GF-D8 (cell line): ENCODE results near the gene NCAPD3.

Source experiments
- DNase-seq: peaks from one replicate; lab custom pipeline; 2025; lab: John Stamatoyannopoulos, UW

The NCAPD3 gene

DNA sequence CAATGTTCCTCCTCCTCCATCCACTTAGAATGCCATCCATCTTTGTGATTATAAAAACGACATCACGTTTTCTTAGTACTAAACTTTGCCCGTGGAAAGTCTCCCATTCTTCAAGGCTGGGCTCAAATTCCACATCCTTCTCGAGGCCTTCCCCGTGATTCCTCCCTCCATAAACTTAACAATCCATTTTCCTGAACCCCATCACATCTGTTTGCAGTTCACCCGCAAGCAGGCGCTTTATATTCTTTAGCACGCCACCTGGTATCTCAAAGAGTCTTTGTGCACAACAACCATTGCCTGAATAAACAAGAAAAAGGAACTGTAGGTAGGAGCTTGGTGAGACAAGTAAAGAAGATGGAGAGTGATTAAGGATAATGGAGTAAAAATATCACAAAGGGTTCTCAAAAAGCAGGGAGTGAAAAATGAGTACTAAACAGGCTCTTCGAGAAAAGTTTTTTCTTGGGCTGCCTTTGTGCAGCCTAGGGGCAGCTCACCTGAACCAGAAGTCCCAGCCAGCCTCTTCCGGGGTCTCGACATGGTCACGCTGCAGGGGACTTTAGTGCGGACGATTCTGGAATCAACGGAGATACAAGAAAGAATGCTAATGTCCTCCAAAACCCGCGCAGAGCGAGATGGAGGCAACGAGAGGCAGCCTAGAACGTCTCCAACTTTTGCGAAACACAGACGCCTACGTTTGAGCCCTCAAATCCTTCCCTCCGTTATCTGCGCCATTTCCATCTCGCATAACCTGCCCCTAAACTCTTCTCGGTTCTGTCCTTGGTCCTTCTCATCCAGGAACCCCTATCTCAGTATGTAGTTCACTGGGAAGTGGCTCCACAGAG lies 28.8 kb upstream of the NCAPD3 start:
- DNase-seq, result peak; percentile 75

DNA sequence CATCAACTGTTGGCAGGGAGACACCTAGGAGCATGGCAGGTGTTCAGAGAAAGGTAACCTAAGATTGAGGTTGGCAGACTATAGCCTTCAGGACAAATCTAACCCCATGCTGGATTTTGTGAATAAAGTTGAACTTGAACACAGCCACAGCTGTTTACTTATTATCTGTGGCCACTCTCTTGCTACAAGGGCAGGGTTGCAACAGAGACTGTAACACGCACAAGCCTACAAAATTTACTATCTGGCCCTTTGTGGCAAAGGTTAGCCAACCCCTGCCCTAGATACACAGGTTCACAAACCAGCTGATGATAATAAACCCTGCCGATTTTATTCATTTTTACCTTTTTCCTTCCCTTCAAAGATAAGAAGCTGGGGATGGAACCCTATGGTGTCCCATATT lies 26.9 kb upstream of the NCAPD3 start:
- peak; percentile 62 for DNase-seq

GRCh38 chr11:134250246-134250645 lies 26.5 kb upstream of the NCAPD3 start:
- peak; percentile 49 for DNase-seq

DNA sequence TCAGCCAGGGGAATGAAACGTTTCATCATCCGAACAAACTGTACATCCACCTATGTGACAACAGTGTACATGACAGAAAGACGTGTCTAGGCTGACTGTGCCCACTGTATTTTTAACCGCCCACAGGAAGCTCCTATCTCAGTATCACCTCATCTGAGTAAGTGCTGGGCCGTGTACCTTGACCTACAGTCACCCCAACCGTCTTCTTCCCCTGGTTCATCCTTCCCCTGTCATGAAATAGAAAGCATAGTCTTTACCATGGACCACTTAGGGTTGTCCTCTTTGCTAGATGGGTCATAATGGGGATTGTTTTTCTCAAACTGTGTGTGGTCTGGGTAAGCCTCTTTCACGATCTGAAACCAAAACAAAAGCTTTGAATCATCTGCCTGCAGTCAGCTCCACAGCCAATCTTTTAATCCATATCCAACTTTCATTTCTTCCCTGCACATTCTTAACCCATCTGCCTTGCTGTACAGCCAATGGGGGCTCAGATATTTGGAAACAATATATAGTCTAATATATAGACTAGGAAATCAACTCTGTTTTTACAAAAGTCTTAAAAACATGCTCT lies 25.2 kb upstream of the NCAPD3 start:
- no peak for DNase-seq

- DNase-seq, result no peak
Observed at GRCh38 chr11:134246678-134247077, 22.9 kb upstream of the NCAPD3 start.

DNA sequence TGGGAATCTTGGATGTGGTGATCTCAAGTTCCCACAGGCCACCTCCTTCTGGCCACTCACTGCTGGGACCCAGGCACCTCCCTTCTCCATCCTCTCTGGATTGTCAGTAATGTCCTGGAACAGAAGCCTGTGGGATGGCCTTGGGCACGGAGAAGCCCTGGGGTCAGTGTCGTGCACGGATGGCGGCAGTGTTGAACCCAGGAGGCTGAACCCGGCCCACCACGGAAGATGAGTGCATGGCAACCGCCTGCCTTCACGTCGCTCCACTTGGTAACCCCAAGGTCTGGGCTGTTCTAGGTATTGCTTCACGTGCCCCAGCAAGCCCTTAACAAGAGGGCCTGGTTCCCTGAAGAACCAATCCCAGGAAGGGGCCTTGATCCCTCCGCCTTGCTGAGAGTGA lies 22.3 kb upstream of the NCAPD3 start:
- DNase-seq, result no peak

GRCh38 chr11:134245434-134245833 lies 21.7 kb upstream of the NCAPD3 start:
- DNase-seq, result no peak

DNA sequence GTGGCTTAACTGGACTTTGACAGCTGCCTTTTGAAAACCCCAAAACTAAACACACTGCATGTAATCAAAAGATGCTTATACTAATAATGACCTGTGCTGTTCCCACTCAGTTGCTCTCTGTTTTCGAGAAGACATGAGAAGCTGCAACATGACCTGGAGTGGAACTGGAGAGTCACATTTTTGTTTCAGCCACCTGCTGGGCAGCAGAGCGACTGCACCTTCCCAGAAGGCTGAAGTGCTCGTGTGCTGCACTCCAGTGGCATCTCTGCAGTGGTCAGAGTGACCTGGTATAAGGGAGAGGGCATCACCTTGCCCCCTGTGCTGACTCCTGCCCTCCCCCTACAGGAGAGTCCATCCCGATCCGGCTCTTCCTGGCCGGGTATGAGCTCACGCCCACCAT lies 20.8 kb upstream of the NCAPD3 start:
- peak; percentile 30 for DNase-seq

GRCh38 chr11:134243913-134244312 lies 20.1 kb upstream of the NCAPD3 start:
- no peak for DNase-seq

- DNase-seq, result no peak
Observed at GRCh38 chr11:134242376-134242775, 18.6 kb upstream of the NCAPD3 start.

DNA sequence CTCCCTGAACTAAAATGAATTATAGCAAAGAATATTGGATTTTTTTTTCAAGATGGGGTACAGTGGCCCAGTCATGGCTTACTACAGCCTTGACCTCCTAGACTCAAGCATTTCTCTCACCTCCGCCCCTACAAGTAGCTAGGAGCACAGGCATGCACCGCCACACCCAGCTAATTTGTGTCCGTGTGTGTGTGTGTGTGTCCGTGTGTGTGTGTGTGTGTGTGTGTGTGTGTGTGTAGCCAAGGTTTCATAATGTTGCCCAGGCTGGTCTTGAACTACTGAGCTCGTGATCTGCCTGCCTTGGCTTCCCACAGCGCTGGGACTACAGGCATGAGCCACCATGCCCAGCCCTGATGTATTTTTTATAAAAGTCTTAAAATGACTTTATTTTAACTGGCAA lies 16.8 kb upstream of the NCAPD3 start:
- no peak for DNase-seq

DNA sequence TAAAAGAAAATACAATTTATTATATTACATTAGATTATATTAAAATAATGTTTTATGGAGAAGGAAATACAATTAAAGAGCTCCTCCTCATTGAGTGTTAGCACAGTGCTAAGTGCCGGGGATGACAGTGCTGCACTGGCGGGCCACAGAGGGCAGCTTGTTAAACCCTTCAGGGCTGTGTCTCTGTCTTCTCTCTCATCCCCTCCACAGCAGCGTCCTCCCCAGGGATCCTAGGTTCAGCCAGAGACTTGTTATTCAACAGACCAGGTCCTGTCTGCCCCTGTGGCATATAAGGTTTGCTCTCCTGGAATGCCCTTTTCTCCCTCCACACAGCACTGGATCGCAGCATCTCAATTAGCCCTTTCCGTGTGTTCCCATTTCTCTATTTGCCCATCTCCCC lies 15.2 kb upstream of the NCAPD3 start:
- DNase-seq, result no peak

GRCh38 chr11:134237557-134237922 lies 13.8 kb upstream of the NCAPD3 start:
- no peak for DNase-seq

DNA sequence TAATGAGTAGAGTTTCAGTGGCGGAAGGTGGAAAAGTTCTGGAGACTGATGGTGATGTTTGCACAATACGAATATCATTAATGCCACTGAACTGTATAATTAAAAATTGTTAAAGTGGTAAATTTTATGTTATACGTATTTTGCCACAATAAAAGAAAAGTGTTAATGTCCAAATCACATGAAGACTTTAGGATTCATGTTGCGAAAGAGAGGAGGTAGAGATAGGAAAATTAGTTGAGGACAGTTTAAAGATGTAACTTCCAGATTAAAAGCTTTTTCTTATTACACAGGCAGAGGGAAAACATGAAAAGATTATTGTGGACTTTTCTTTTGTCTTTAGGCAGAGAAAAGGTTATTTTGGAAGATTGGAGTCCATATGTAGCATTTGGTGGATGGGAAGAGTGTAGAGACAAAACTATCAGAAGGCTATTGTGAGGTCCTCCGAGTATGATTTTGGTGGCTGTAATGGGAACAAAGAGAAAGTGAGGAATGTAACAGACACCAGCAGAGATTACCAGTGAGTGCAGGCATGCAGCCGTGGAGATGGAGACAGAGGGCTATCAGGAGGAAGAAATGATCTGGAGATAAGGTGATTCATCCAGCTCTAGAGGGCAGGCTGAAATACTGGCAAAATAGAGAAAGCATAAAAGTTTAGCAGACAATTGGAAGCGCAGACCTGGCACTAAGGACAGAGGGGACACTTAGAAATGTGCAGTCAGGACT lies 13.2 kb upstream of the NCAPD3 start:
- no peak for DNase-seq

- no peak for DNase-seq
Observed at GRCh38 chr11:134235399-134235798, 11.6 kb upstream of the NCAPD3 start.

DNA sequence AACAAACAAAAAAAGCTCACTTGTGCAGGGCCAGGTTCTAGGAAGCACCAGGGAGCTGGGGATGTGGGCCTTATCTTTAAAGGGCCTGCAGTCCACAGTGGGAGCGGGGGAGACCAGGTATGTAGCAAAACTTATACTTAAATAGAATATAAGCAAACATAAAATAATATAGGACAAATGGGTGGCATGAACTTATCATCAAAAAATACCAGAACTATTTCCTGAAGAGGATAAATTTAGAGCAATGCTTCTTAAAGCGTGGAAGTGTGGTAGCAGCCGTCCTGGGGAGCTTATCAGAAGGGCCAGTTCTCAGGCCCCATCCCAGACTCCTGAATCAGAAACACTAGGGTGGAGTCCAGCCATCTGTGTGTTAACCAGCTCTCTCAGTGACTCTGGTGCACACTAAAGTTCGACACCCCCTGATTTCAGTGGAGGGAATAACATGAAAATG lies 10.0 kb upstream of the NCAPD3 start:
- no peak for DNase-seq

GRCh38 chr11:134231958-134232659 lies 8.3 kb upstream of the NCAPD3 start:
- DNase-seq, result peak; percentile 86

DNA sequence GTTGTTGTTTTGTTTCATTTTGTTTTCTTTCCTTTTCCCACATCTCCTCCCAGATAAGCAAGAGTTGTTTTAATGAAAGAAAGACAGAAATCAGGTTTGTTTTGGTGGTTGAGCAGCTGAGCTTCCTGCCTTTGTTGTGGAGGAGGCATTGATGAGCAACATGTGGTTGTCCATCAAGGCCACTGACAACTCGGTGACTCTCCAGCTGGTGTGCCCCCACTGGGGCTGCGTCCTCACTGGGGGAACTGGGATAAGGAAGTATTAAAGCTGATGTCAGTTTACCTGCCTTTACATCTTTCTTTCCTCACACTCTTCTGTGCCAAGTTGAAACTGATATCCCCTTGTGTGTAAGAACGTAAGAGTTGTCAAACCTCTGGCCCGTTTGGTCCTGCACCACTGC lies 6.6 kb upstream of the NCAPD3 start:
- DNase-seq, result no peak

DNA sequence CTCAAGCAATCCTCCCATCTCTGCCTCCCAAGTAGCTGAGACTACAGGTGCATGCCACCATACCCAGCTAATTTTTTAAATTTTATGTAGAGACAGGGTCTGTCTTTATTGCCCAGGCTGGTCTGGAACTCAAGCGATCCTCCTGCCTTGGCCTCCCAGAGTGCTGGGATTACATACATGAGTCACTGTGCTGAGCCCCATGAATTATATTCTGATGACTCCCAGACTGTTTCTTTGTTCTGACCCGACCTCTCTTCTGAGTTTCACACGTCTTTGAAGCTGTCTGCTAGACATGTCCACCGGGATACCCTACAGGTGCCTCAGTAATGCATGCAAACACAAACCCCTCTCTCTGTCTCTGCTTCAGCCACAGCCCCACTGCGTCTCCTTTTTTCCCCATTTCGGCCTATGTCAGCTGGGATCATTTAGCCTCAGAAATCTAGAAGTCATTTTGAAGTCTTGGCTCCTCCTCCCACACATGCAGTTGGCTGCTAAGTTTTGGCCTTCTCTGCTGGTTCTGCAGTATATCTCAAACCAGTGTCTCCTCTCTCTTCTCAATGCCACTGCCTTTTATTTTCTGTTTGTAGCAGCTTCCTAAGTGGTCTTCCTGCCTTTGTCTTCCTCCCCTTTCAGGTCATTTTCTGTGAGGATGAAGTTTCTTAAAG lies 5.5 kb upstream of the NCAPD3 start:
- DNase-seq, result no peak

DNA sequence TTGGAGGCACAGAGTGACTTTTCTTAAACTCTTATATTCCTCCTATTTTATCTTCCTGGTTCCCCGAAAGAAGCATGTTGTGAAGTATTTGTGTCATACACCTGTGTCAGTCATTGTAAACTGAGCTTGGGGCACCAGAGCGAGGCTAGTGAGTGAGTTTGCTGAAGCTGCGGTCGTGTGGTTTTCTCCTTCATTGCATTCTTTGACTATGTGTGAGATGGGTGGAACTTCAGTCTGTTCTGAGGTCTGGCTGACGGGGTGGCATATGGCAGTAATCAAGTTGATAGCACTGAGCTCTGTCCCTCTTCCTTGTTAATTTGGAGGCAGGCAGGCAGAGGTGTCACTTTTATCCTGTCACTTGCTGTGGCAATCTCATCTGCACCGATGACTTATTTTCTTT lies 4.9 kb upstream of the NCAPD3 start:
- no peak for DNase-seq

DNA sequence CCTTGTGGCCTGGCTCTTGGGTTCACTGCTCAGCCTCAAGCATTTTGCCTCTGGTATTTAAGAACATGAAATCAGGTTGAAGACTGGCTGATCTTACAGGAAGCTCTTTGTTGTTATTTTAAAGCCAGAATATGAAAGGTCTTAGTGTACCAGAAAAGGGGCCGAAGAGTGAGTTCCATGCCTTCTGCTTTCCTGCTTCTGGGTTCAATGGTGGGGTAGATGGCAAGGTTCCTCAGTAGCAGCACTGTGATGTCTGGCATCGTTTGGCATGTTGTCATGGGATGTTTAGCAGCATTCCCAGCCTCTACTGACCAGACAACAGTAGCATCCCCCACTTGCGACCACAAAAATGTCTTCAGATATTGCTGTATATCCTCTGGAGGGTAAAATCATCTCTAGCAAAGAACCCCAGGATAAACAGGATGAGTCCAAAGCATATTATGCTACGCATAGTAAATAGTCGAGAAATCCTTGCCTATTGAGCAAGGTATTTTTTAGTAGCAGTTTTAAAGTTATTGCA lies 3.1 kb upstream of the NCAPD3 start:
- DNase-seq, result no peak
